Hepatocyte (in vitro differentiated cells): ENCODE measurements around the gene KRT23.

ENCODE experiments used
- CTCF ChIP-seq: fragments of 200-600 bp; sonication (generic); IDR thresholded peaks from 2 replicates; pipeline ENCODE4 v1.5.1; 2016; ENCODE audit warnings: antibody characterized with exemption, mild to moderate bottlenecking; ENCODE audit not compliant: poor library complexity
- EZH2 ChIP-seq: fragments of 200-600 bp; sonication (generic); IDR thresholded peaks from 2 replicates; pipeline ENCODE4 v1.6.1; 2016; ENCODE audit warnings: antibody characterized with exemption, mild to moderate bottlenecking, borderline replicate concordance
- EZH2phosphoT487 ChIP-seq: fragments of 200-600 bp; sonication (generic); IDR thresholded peaks from one replicate; pipeline ENCODE4 v1.6.1; 2018; ENCODE audit warnings: antibody characterized with exemption, mild to moderate bottlenecking, low read depth, moderate library complexity; ENCODE audit not compliant: unreplicated experiment, severe bottlenecking

GRCh38 chr17:40915721-40916256 lies 21.7 kb downstream of the KRT23 start:
- TF ChIP-seq CTCF = no peak
- TF ChIP-seq EZH2phosphoT487 = no peak
- no peak for TF ChIP-seq EZH2
